ENCODE measurements around the gene DAB1. TPM values are rescaled to one million over a fixed set of nuclear protein-coding genes. Genes with fewer than 3 reads are reported as not detected.

Gene DAB1
- total and polyA plus RNA-seq, 10 of the 15 experiments (the other 5 are each of a cell fraction or from before 2014, with no cell fraction given), result 0.02 to 0.10 (median 0.03) TPM; not detected in 5

GRCh38 chr1:57072401-57073110, 351.3 kb downstream of the DAB1 start:
- H3K27me3 ChIP-seq (replicated peaks in 1 of 2; ENCODE audit: control insufficient read depth in 2 of 2, insufficient read depth in 2 of 2, low read length in 1 of 2), result no peaks in the 10 kb centered on the region; a peak in 1 of 4 replicates
- H3K27ac ChIP-seq (ENCODE audit: control insufficient read depth, insufficient read depth), result no peak overlapping the region
- no peak overlapping the region for H2AFZ ChIP-seq (ENCODE audit: control insufficient read depth, low read depth, low read length)
- no peaks in the 10 kb centered on the region for H4K20me1 ChIP-seq (ENCODE audit: control insufficient read depth, insufficient read depth)
- no peak overlapping the region for H3K9ac ChIP-seq (ENCODE audit: control insufficient read depth, insufficient read depth, low read length)
- H3K36me3 ChIP-seq (ENCODE audit: control insufficient read depth in 2 of 2, insufficient read depth in 2 of 2, low read length in 1 of 2), result no peaks in the 10 kb centered on the region
- 26% methylated on average over 8 of the region's 8 CpGs for WGBS (ENCODE audit: insufficient coverage, insufficient replicate concordance, low lambda C conversion rate, missing lambda C conversion rate)
- ATAC-seq (peak; percentile 85), DNase-seq (ENCODE audit: low read depth, low spot score) (no peak), FAIRE-seq (no peak)
- H3K4me3 ChIP-seq, result no peak overlapping the region
- no peaks in the 10 kb centered on the region for H3K4me1 ChIP-seq (ENCODE audit: control insufficient read depth, insufficient read depth, low read length)
- RAD21 ChIA-PET (ENCODE audit: unreplicated experiment), result no interaction called here
- POLR2A ChIA-PET, result no interaction called here
- intact Hi-C loops (cut with micrococcal nuclease; ENCODE audit: unreplicated experiment), result no loop called here
- H3K4me2 ChIP-seq (ENCODE audit: control insufficient read depth, insufficient read depth), result no peak overlapping the region
- SMC1A ChIA-PET (ENCODE audit: uncharacterized antibody, unreplicated experiment), result no interaction called here
- CTCF ChIA-PET, result interaction anchor here (0.8 kb wide), 1 partner anchor 8 kb away, joined by 3 read pairs; no protein-coding TSS in a partner anchor
- in situ Hi-C loops (cut with MboI), result no loop called here
- no peaks in the 10 kb centered on the region for H3K9me3 ChIP-seq (replicated peaks; ENCODE audit: control insufficient read depth, insufficient read depth, low read length)
- no TSS peak for BruUV-seq (replicated peaks)
- no peaks in the 10 kb centered on the region for H3K79me2 ChIP-seq (ENCODE audit: control insufficient read depth, insufficient read depth, low read length)
- no peak for TF ChIP-seq POLR2AphosphoS2 (IDR thresholded peaks at IDR 0.05; ENCODE audit: low read depth, low read length)
- TF ChIP-seq ZNF274 (IDR thresholded peaks at IDR 0.05; ENCODE audit: insufficient read depth, insufficient read length), result no peak
- no peak for TF ChIP-seq POLR2AphosphoS5 (IDR thresholded peaks at IDR 0.05; ENCODE audit: low read length)
- TF ChIP-seq ATF7 (IDR thresholded peaks at IDR 0.05; ENCODE audit: low read depth), result no peak
- TF ChIP-seq PKNOX1 (IDR thresholded peaks at IDR 0.05), result peak; percentile 49; the same call in 1 of the 2 replicates
- TF ChIP-seq IKZF1 (conservative IDR thresholded peaks at IDR 0.05), result no peak
- no peak for TF ChIP-seq HDAC2 (IDR thresholded peaks at IDR 0.05)
- TF ChIP-seq CTCF (IDR thresholded peaks at IDR 0.05 in 2 of 3, conservative IDR thresholded peaks at IDR 0.05 in 1 of 3; ENCODE audit: control insufficient read depth in 2 of 3, extremely low read depth in 1 of 3, insufficient read depth in 1 of 3, low read depth in 3 of 3, low read length in 3 of 3), result peak in 1 of 3 experiments; percentile 26; a peak in 1 of 6 replicates
- TF ChIP-seq SPI1 (IDR thresholded peaks at IDR 0.05; ENCODE audit: borderline replicate concordance, insufficient read depth, low read depth, low read length), result no peak
- TF ChIP-seq BRCA1 (IDR thresholded peaks at IDR 0.05; ENCODE audit: low read depth, low read length), result no peak
- no peak for TF ChIP-seq NRF1 (conservative IDR thresholded peaks at IDR 0.05; ENCODE audit: low read depth, low read length)
- no peak for TF ChIP-seq USF1 (IDR thresholded peaks at IDR 0.05; ENCODE audit: borderline replicate concordance, extremely low read length, insufficient read depth, low read depth, low read length)
- no peak for TF ChIP-seq IRF5 (IDR thresholded peaks at IDR 0.05; ENCODE audit: borderline replicate concordance)
- no peak for TF ChIP-seq ZBTB4 (CRISPR knock-in tag; IDR thresholded peaks at IDR 0.05)
- TF ChIP-seq ZNF622 (IDR thresholded peaks at IDR 0.05), result no peak
